ENCODE data around the gene C1QTNF6.

- TF ChIP-seq EGR1 (IDR thresholded peaks at IDR 0.05; ENCODE audit: low read depth in 2 of 2) (no peak), REST (IDR thresholded peaks at IDR 0.05) (no peak), CTCF (IDR thresholded peaks at IDR 0.05; ENCODE audit: low read depth, low read length, missing input control) (no peak), SP1 (IDR thresholded peaks at IDR 0.05) (no peak), MAX (IDR thresholded peaks at IDR 0.05) (no peak), ATF3 (IDR thresholded peaks at IDR 0.05) (no peak), TAF1 (conservative IDR thresholded peaks at IDR 0.05) (no peak), JUND (IDR thresholded peaks at IDR 0.05) (no peak), YY1 (IDR thresholded peaks at IDR 0.05) (no peak), HNF4G (IDR thresholded peaks at IDR 0.05) (no peak), RAD21 (IDR thresholded peaks at IDR 0.05) (no peak), ZBTB33 (IDR thresholded peaks at IDR 0.05) (no peak), FOXA1 (IDR thresholded peaks at IDR 0.05) (no peak), GABPA (IDR thresholded peaks at IDR 0.05 in 1 of 2, conservative IDR thresholded peaks at IDR 0.05 in 1 of 2) (no peak)
These were observed 40.7 kb downstream of the C1QTNF6 start for GRCh38 chr22:37147186-37147990.
